ENCODE results near the gene SLCO1A2. TPM values are rescaled to one million over a fixed set of nuclear protein-coding genes. Genes with fewer than 3 reads are reported as not detected.

SLCO1A2 gene
- total RNA-seq, 1 experiment from 2014 or later: not detected

GRCh38 chr12:21276826-21277225 lies 57.9 kb downstream of the SLCO1A2 start:
- intact Hi-C loops (cut with micrococcal nuclease): no loop called here
- H3K27ac Mint-ChIP-seq (ENCODE audit: low read depth, unreplicated experiment): no peak overlapping the region
- TF ChIP-seq CTCF (IDR thresholded peaks at IDR 0.05; ENCODE audit: unreplicated experiment): no peak
- H3K4me1 Mint-ChIP-seq (ENCODE audit: insufficient read depth, unreplicated experiment): no peaks in the 10 kb centered on the region
- H3K36me3 Mint-ChIP-seq (ENCODE audit: insufficient read depth, unreplicated experiment): no peaks in the 10 kb centered on the region
- ChIA-PET CTCF (interaction anchor here (0.7 kb wide), 1 partner anchor 712 kb away, joined by 3 read pairs; no protein-coding TSS in a partner anchor), POLR2A (no interaction called here)
- no TSS peak for BruUV-seq (replicated peaks)
- no peaks in the 10 kb centered on the region for H3K9me3 Mint-ChIP-seq (ENCODE audit: unreplicated experiment)
- H3K27me3 Mint-ChIP-seq (ENCODE audit: insufficient read depth, unreplicated experiment): peaks cover 19% of the 10 kb centered on the region
- peak; percentile 4 for DNase-seq (ENCODE audit: unreplicated experiment)
- no peak overlapping the region for H3K4me3 Mint-ChIP-seq (ENCODE audit: unreplicated experiment)

GRCh38 chr12:21265932-21266331 lies 68.8 kb downstream of the SLCO1A2 start:
- intact Hi-C loops (cut with micrococcal nuclease): no loop called here
- Mint-ChIP-seq H3K36me3 (ENCODE audit: insufficient read depth, unreplicated experiment) (no peaks in the 10 kb centered on the region), H3K9me3 (ENCODE audit: unreplicated experiment) (peaks cover 8% of the 10 kb centered on the region), H3K27me3 (ENCODE audit: insufficient read depth, unreplicated experiment) (peaks cover 25% of the 10 kb centered on the region), H3K27ac (ENCODE audit: low read depth, unreplicated experiment) (no peak overlapping the region), H3K4me1 (ENCODE audit: insufficient read depth, unreplicated experiment) (no peaks in the 10 kb centered on the region), H3K4me3 (ENCODE audit: unreplicated experiment) (no peak overlapping the region)
- no peak for TF ChIP-seq CTCF (IDR thresholded peaks at IDR 0.05; ENCODE audit: unreplicated experiment)
- DNase-seq (ENCODE audit: unreplicated experiment): no peak
- BruUV-seq (replicated peaks): no TSS peak
- POLR2A ChIA-PET: no interaction called here
- CTCF ChIA-PET: interaction anchor here (0.6 to 1.0 kb wide), 2 partner anchors 30 to 295 kb away, joined by 3 read pairs; no protein-coding TSS in a partner anchor

- no peak overlapping the region for H3K4me3 Mint-ChIP-seq (ENCODE audit: unreplicated experiment)
- no peak overlapping the region for H3K27ac Mint-ChIP-seq (ENCODE audit: low read depth, unreplicated experiment)
- H3K27me3 Mint-ChIP-seq (ENCODE audit: insufficient read depth, unreplicated experiment): peaks cover 29% of the 10 kb centered on the region
- DNase-seq (ENCODE audit: unreplicated experiment): no peak
- peaks cover 17% of the 10 kb centered on the region for H3K9me3 Mint-ChIP-seq (ENCODE audit: unreplicated experiment)
- TF ChIP-seq CTCF (IDR thresholded peaks at IDR 0.05; ENCODE audit: unreplicated experiment): no peak
- intact Hi-C loops (cut with micrococcal nuclease): no loop called here
- CTCF ChIA-PET: no interaction called here
- H3K4me1 Mint-ChIP-seq (ENCODE audit: insufficient read depth, unreplicated experiment): no peaks in the 10 kb centered on the region
- no TSS peak for BruUV-seq (replicated peaks)
- H3K36me3 Mint-ChIP-seq (ENCODE audit: insufficient read depth, unreplicated experiment): no peaks in the 10 kb centered on the region
- POLR2A ChIA-PET: no interaction called here
Observed at GRCh38 chr12:21264232-21264631, 70.5 kb downstream of the SLCO1A2 start.

GRCh38 chr12:21257172-21257571 lies 77.5 kb downstream of the SLCO1A2 start:
- TF ChIP-seq CTCF (IDR thresholded peaks at IDR 0.05; ENCODE audit: unreplicated experiment): no peak
- Mint-ChIP-seq H3K4me1 (ENCODE audit: insufficient read depth, unreplicated experiment) (no peaks in the 10 kb centered on the region), H3K27ac (ENCODE audit: low read depth, unreplicated experiment) (no peak overlapping the region), H3K36me3 (ENCODE audit: insufficient read depth, unreplicated experiment) (no peaks in the 10 kb centered on the region), H3K4me3 (ENCODE audit: unreplicated experiment) (no peak overlapping the region), H3K9me3 (ENCODE audit: unreplicated experiment) (peaks cover 16% of the 10 kb centered on the region), H3K27me3 (ENCODE audit: insufficient read depth, unreplicated experiment) (peaks cover 39% of the 10 kb centered on the region)
- ChIA-PET POLR2A (no interaction called here), CTCF (no interaction called here)
- intact Hi-C loops (cut with micrococcal nuclease): no loop called here
- DNase-seq (ENCODE audit: unreplicated experiment): no peak
- BruUV-seq (replicated peaks): no TSS peak
